GM12878 (cell line): Measurements from ENCODE around the gene ZNF581. TPM values are rescaled to one million over a fixed set of nuclear protein-coding genes. Genes with fewer than 3 reads are reported as not detected.

Experiments used
- ATAC-seq: fragments of 200-7000 bp; cut with Tn5 transposase; 3 replicates; pipeline ENCODE4 v1.9.1; 2020; ENCODE audit warnings: mild to moderate bottlenecking, moderate library complexity
- BruUV-seq: library from RNA; stranded (reverse); fragments of 400-500 nt; replicated peaks from 2 replicates; lab custom pipeline; 2021; lab: Mats Ljungman, UMichigan
- CTCF ChIA-PET: fragments of 300-600 bp; sonication (Branson Sonifier 250); formaldehyde crosslinking; extraction: SDS; loops from one replicate; lab custom pipeline; 2021; ENCODE audit warnings: inconsistent platforms; lab: Yijun Ruan, JAX
- POLR2A ChIA-PET: fragments of 350-600 bp; formaldehyde crosslinking; extraction: SDS; loops from one replicate; lab custom pipeline; 2021; ENCODE audit warnings: inconsistent platforms; lab: Charles Lee
- RAD21 ChIA-PET: fragments of 300-600 bp; sonication (Branson Sonifier 250); formaldehyde crosslinking; loops from one replicate; lab custom pipeline; 2023; ENCODE audit warnings: antibody characterized with exemption; ENCODE audit not compliant: unreplicated experiment; lab: Charles Lee
- SMC1A ChIA-PET: fragments of 300-600 bp; sonication (Branson Sonifier 250); formaldehyde crosslinking; loops from one replicate; lab custom pipeline; 2023; ENCODE audit not compliant: unreplicated experiment, uncharacterized antibody; lab: Charles Lee
- DNase-seq: peaks from one replicate; pipeline ENCODE4 v3.0.0-alpha.2; 2011; ENCODE audit warnings: low read depth, low spot score
- FAIRE-seq: peaks from 3 replicates; lab custom pipeline; 2011; peaks lifted over from hg19 to GRCh38; lab: Jason Lieb, UNC
- H2AFZ ChIP-seq: 2 replicates; pipeline ENCODE4 v1.6.0; 2011; ENCODE audit warnings: low read depth, low read length, control low read depth; ENCODE audit not compliant: control insufficient read depth
- H3K27ac ChIP-seq: 2 replicates; pipeline ENCODE4 v1.5.1; 2011; ENCODE audit warnings: control low read depth; ENCODE audit not compliant: control insufficient read depth, insufficient read depth
- H3K27me3 ChIP-seq, 2 experiments: replicated peaks in 1 of 2; 2 replicates each; pipeline versions ENCODE4 v1.6.0 to v1.6.1; 2011; ENCODE audit warnings: low read length in 1 of 2; ENCODE audit not compliant: control insufficient read depth in 2 of 2, insufficient read depth in 2 of 2
- H3K36me3 ChIP-seq, 2 experiments: 2 replicates each; pipeline ENCODE4 v1.5.1; 2011; ENCODE audit warnings: low read length in 1 of 2; ENCODE audit not compliant: control insufficient read depth in 2 of 2, insufficient read depth in 2 of 2
- H3K4me1 ChIP-seq: 2 replicates; pipeline ENCODE4 v1.6.1; 2011; ENCODE audit warnings: mild to moderate bottlenecking, low read length, moderate library complexity, mixed read lengths; ENCODE audit not compliant: control insufficient read depth, insufficient read depth
- H3K4me2 ChIP-seq: 2 replicates; pipeline ENCODE4 v1.6.0; 2011; ENCODE audit warnings: control low read depth; ENCODE audit not compliant: control insufficient read depth, insufficient read depth
- H3K4me3 ChIP-seq: fragments of 200-600 bp; sonication (generic); 2 replicates; pipeline ENCODE4 v1.5.1; 2016
- H3K79me2 ChIP-seq: 2 replicates; pipeline ENCODE4 v1.6.0; 2011; ENCODE audit warnings: low read length; ENCODE audit not compliant: control insufficient read depth, insufficient read depth
- H3K9ac ChIP-seq: 2 replicates; pipeline ENCODE4 v1.8.0; 2011; ENCODE audit warnings: low read length, control low read depth, mixed read lengths; ENCODE audit not compliant: control insufficient read depth, insufficient read depth
- H3K9me3 ChIP-seq: replicated peaks from 3 replicates; pipeline ENCODE4 v1.5.1; 2011; ENCODE audit warnings: mild to moderate bottlenecking, low read length; ENCODE audit not compliant: control insufficient read depth, insufficient read depth
- H4K20me1 ChIP-seq: 2 replicates; pipeline ENCODE4 v1.6.0; 2011; ENCODE audit not compliant: control insufficient read depth, insufficient read depth
- EZH2 ChIP-seq: IDR thresholded peaks from 2 replicates; pipeline ENCODE4 v1.6.1; 2012; ENCODE audit warnings: low read depth, mild to moderate bottlenecking, control low read depth, inconsistent platforms, low read length, borderline replicate concordance; ENCODE audit not compliant: control insufficient read depth
- IKZF2 ChIP-seq, 2 experiments: fragments of 450-650 bp; IDR thresholded peaks; 2 replicates each; pipeline ENCODE4 v1.6.1; 2017; ENCODE audit warnings: mild to moderate bottlenecking in 2 of 2, moderate library complexity in 2 of 2
- IRF5 ChIP-seq: fragments of 450-650 bp; IDR thresholded peaks from 2 replicates; pipeline ENCODE4 v1.6.1; 2017; ENCODE audit warnings: borderline replicate concordance
- MLLT1 ChIP-seq: fragments of 450-650 bp; IDR thresholded peaks from 2 replicates; pipeline ENCODE4 v1.6.1; 2016; ENCODE audit warnings: mild to moderate bottlenecking
- NFYA ChIP-seq: IDR thresholded peaks from 2 replicates; pipeline ENCODE4 v1.6.1; 2011; ENCODE audit warnings: low read depth, mild to moderate bottlenecking, low read length, improper control_type of control experiment, borderline replicate concordance
- RFX5 ChIP-seq: IDR thresholded peaks from 2 replicates; pipeline ENCODE4 v1.6.1; 2011; ENCODE audit warnings: low read depth, low read length, improper control_type of control experiment
- SIX5 ChIP-seq: IDR thresholded peaks from 2 replicates; pipeline ENCODE4 v1.6.1; 2011; ENCODE audit warnings: mild to moderate bottlenecking, low read depth, low read length, moderate library complexity; ENCODE audit not compliant: severe bottlenecking
- TCF12 ChIP-seq: IDR thresholded peaks from 2 replicates; pipeline ENCODE4 v1.6.1; 2011; ENCODE audit warnings: low read depth, mild to moderate bottlenecking, low read length
- ZNF622 ChIP-seq: fragments of 450-650 bp; IDR thresholded peaks from 2 replicates; pipeline ENCODE4 v1.6.1; 2017; ENCODE audit warnings: mild to moderate bottlenecking, inconsistent platforms
- WGBS: methylation state at CpG from one replicate; pipeline ENCODE4 v1.1.6; 2016; ENCODE audit warnings: low lambda C conversion rate; ENCODE audit not compliant: insufficient replicate concordance, insufficient coverage; ENCODE audit errors: missing lambda C conversion rate; 5-methylcytosine and 5-hydroxymethylcytosine counted together
- in situ Hi-C: fragments of 300-500 bp; cut with MboI; formaldehyde crosslinking; loops from 9 replicates; pipeline ENCODE4 v1.14.3; 2018; ENCODE audit warnings: mixed read lengths
- intact Hi-C: fragments of 100-400 bp; cut with micrococcal nuclease; formaldehyde crosslinking; loops from one replicate; pipeline ENCODE4 v1.14.2; 2022; ENCODE audit not compliant: unreplicated experiment
- polyA plus RNA-seq, 11 experiments: library from polyadenylated mRNA; depleted of rRNA in 4 of 11; unstranded in 6 of 11; stranded (reverse) in 5 of 11; fragments of >200 nt; fragmentation: Nextera tagmentation in 4 of 11; fragmentation: Illumina TruSeq in 1 of 11; extraction: Ambion mirVana in 4 of 11; extraction: Trizol in 1 of 11; gene quantifications; 1 replicate in 1 of 11; 2 replicates in 10 of 11; pipeline versions ENCODE4 v1.2.1 to v1.2.3, GENCODE V29; 2011 to 2016; ENCODE audit warnings: inconsistent platforms in 2 of 11, missing spikeins in 2 of 11, low read depth in 1 of 11
- total RNA-seq, 4 experiments: library from RNA; depleted of rRNA in 3 of 4; stranded (reverse); fragments of >200 nt in 3 of 4; fragmentation: Illumina TruSeq in 1 of 4; extraction: Trizol in 1 of 4; gene quantifications; 2 replicates each; pipeline versions ENCODE4 v1.2.1 to v1.2.3, GENCODE V29; 2013 to 2021

ZNF581 gene
- total and polyA plus RNA-seq, 10 of the 15 experiments (the other 5 are each of a cell fraction or from before 2014, with no cell fraction given), result 4.7 to 45.4 (median 22.2) TPM

DNA sequence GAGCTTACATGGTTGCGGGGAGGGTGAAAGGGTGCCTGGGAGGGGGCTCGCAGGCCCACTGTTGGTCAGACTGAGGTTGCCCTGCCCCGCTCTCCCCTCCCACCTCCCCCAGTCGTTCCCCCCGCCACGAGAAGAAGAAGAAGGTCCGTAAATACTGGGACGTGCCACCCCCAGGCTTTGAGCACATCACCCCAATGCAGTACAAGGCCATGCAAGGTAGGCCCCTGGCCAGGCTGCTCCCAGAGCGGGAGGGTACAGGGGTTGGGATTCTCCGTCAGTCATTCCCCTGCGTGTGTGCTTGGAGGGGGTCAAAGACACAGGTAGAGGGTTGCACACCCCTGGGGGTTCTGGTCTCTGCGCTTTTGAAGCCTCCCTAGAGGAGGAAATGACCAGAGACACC, 17.0 kb downstream of the ZNF581 start:
- ATAC-seq (no peak), DNase-seq (no peak), FAIRE-seq (no peak)
- BruUV-seq, result no TSS peak
- Histone ChIP-seq H3K4me1 (peaks cover 12% of the 10 kb centered on the region), H3K36me3 (peaks cover 27 to 53% of the 10 kb centered on the region in 2 experiments), H3K4me2 (no peak overlapping the region), H3K79me2 (peaks cover 58% of the 10 kb centered on the region), H2AFZ (no peak overlapping the region), H3K27me3 (no peaks in the 10 kb centered on the region), H3K9me3 (no peaks in the 10 kb centered on the region), H3K9ac (no peak overlapping the region), H3K4me3 (no peak overlapping the region), H4K20me1 (peaks cover 24% of the 10 kb centered on the region), H3K27ac (no peak overlapping the region)
- ChIA-PET SMC1A (no interaction called here), POLR2A (no interaction called here), CTCF (interaction anchor here (0.5 kb wide), 1 partner anchor 518 kb away, joined by 3 read pairs; no protein-coding TSS in a partner anchor), RAD21 (no interaction called here)
- 72% methylated on average over 10 of the region's 12 CpGs for WGBS
- no peak for TF ChIP-seq IKZF2 (IDR thresholded peaks at IDR 0.05)
- TF ChIP-seq SIX5, result no peak
- no peak for TF ChIP-seq RFX5
- TF ChIP-seq TCF12, result no peak
- no peak for TF ChIP-seq ZNF622
- TF ChIP-seq IRF5, result no peak
- TF ChIP-seq NFYA, result no peak
- no peak for TF ChIP-seq MLLT1
- no peak for TF ChIP-seq EZH2
- intact Hi-C loops, result no loop called here
- in situ Hi-C loops, result loop anchor here (25.0 kb wide), 1 partner anchor 1523 kb away; the partner anchor contains the start of gene CNOT3
